IPS DF 6.9 (cell line): ENCODE data around the gene PTPRS.
"Not testable (repeated sequence)": the region's sequence is repeated elsewhere in the genome, so short reads cannot be mapped to it uniquely, and the experiment has no call there.

Experiments used
- DNase-seq: peaks from one replicate; pipeline ENCODE4 v3.0.0-alpha.2; 2013; ENCODE audit warnings: low read depth, low spot score
- H3K27ac ChIP-seq: one replicate; pipeline ENCODE4 v1.5.1; 2013; ENCODE audit warnings: low read length, control low read depth
- H3K27me3 ChIP-seq: 2 replicates; pipeline ENCODE4 v1.6.1; 2013; ENCODE audit warnings: mild to moderate bottlenecking, low read length; ENCODE audit not compliant: control insufficient read depth, insufficient read depth
- H3K36me3 ChIP-seq: 2 replicates; pipeline ENCODE4 v1.6.1; 2013; ENCODE audit warnings: low read length; ENCODE audit not compliant: control insufficient read depth, insufficient read depth
- H3K4me1 ChIP-seq: 2 replicates; pipeline ENCODE4 v1.6.1; 2013; ENCODE audit warnings: low read length; ENCODE audit not compliant: control insufficient read depth, insufficient read depth
- H3K4me3 ChIP-seq: 2 replicates; pipeline ENCODE4 v1.5.1; 2013; ENCODE audit warnings: mild to moderate bottlenecking, low read length
- H3K9me3 ChIP-seq: 2 replicates; pipeline ENCODE4 v1.6.1; 2013; ENCODE audit warnings: low read length, inconsistent platforms; ENCODE audit not compliant: control insufficient read depth, insufficient read depth
- WGBS: extraction: QIAGEN DNeasy Blood & Tissue Kit; methylation state at CpG from one replicate; pipeline ENCODE4 v1.1.7; 2013; ENCODE audit warnings: mixed read lengths, missing lambda C conversion rate; ENCODE audit not compliant: insufficient read length, insufficient coverage; 5-methylcytosine and 5-hydroxymethylcytosine counted together

The PTPRS gene

GRCh38 chr19:5340637-5341447, at the start of gene PTPRS:
TSS of gene PTPRS (minus strand) at chr19:5340812. CDS start at chr19:5286140, 54,672 bp downstream.
- H3K27me3 ChIP-seq, result peaks cover 6% of the 10 kb centered on the region; the same call in 1 of the 2 replicates
- H3K4me1 ChIP-seq, result peaks cover 6% of the 10 kb centered on the region
- no CpG with 5 or more reads among the region's 81 CpGs for WGBS
- peak within 1 kb of the TSS; percentile 90; the same call in 1 of the 2 replicates for H3K4me3 ChIP-seq
- H3K9me3 ChIP-seq, result no peaks in the 10 kb centered on the region
- H3K27ac ChIP-seq, result no peak within 1 kb of the TSS
- H3K36me3 ChIP-seq, result no peaks in the 10 kb centered on the region
- no peak for DNase-seq

GRCh38 chr19:5389353-5389752, 48.7 kb upstream of the PTPRS start:
- no CpG with 5 or more reads among the region's 6 CpGs for WGBS

GRCh38 chr19:5387472-5387871, 46.9 kb upstream of the PTPRS start:
- no peak for DNase-seq
- no peaks in the 10 kb centered on the region for H3K27me3 ChIP-seq
- WGBS, result no CpG with 5 or more reads among the region's 1 CpG
- no peak overlapping the region for H3K4me3 ChIP-seq
- H3K27ac ChIP-seq, result no peak overlapping the region
- no peaks in the 10 kb centered on the region for H3K36me3 ChIP-seq
- H3K4me1 ChIP-seq, result no peaks in the 10 kb centered on the region
- no peaks in the 10 kb centered on the region for H3K9me3 ChIP-seq

More at GRCh38 chr19:5389353-5389752, 48.7 kb upstream of the PTPRS start:
- Histone ChIP-seq H3K36me3 (no peaks in the 10 kb centered on the region), H3K4me3 (no peak overlapping the region), H3K9me3 (no peaks in the 10 kb centered on the region), H3K4me1 (no peaks in the 10 kb centered on the region), H3K27me3 (no peaks in the 10 kb centered on the region), H3K27ac (no peak overlapping the region)
- DNase-seq, result no peak

GRCh38 chr19:5386841-5387240, 46.2 kb upstream of the PTPRS start:
- Histone ChIP-seq H3K9me3 (no peaks in the 10 kb centered on the region; the same call in 1 of the 2 replicates), H3K4me1 (no peaks in the 10 kb centered on the region), H3K27me3 (no peaks in the 10 kb centered on the region), H3K4me3 (no peak overlapping the region), H3K36me3 (no peaks in the 10 kb centered on the region), H3K27ac (no peak overlapping the region)
- DNase-seq, result no peak
- WGBS, result no CpG with 5 or more reads among the region's 16 CpGs

GRCh38 chr19:5381197-5381596, 40.6 kb upstream of the PTPRS start:
- not testable (repeated sequence) for H3K4me1 ChIP-seq, H3K4me3 ChIP-seq, H3K27me3 ChIP-seq, H3K27ac ChIP-seq, H3K36me3 ChIP-seq, H3K9me3 ChIP-seq, DNase-seq
- no CpG with 5 or more reads among the region's 6 CpGs for WGBS

- DNase-seq, result no peak
Measured at GRCh38 chr19:5380215-5380919, 39.8 kb upstream of the PTPRS start.

GRCh38 chr19:5376928-5377327, 36.3 kb upstream of the PTPRS start:
- Histone ChIP-seq H3K36me3 (no peaks in the 10 kb centered on the region), H3K4me3 (no peak overlapping the region), H3K4me1 (no peaks in the 10 kb centered on the region), H3K27ac (no peak overlapping the region), H3K27me3 (no peaks in the 10 kb centered on the region), H3K9me3 (peaks cover 2% of the 10 kb centered on the region; the same call in 1 of the 2 replicates)
- no CpG with 5 or more reads among the region's 4 CpGs for WGBS
- no peak for DNase-seq

More at GRCh38 chr19:5380215-5380919, 39.8 kb upstream of the PTPRS start:
- WGBS, result no CpG with 5 or more reads among the region's 9 CpGs
- Histone ChIP-seq H3K36me3 (no peaks in the 10 kb centered on the region), H3K4me3 (no peak overlapping the region), H3K4me1 (no peaks in the 10 kb centered on the region), H3K9me3 (peaks cover 2% of the 10 kb centered on the region), H3K27me3 (no peaks in the 10 kb centered on the region), H3K27ac (no peak overlapping the region)

- no peaks in the 10 kb centered on the region for H3K4me1 ChIP-seq
- H3K27ac ChIP-seq, result no peak overlapping the region
- WGBS, result no CpG with 5 or more reads among the region's 4 CpGs
- H3K27me3 ChIP-seq, result no peaks in the 10 kb centered on the region
- no peaks in the 10 kb centered on the region for H3K36me3 ChIP-seq
- no peak for DNase-seq
- H3K4me3 ChIP-seq, result no peak overlapping the region
- no peaks in the 10 kb centered on the region for H3K9me3 ChIP-seq
Measured at GRCh38 chr19:5372572-5373200, 32.1 kb upstream of the PTPRS start.

GRCh38 chr19:5369962-5370367, 29.4 kb upstream of the PTPRS start:
- no peak overlapping the region for H3K4me3 ChIP-seq
- H3K4me1 ChIP-seq, result no peaks in the 10 kb centered on the region
- H3K27ac ChIP-seq, result no peak overlapping the region
- DNase-seq, result no peak
- no peaks in the 10 kb centered on the region for H3K36me3 ChIP-seq
- H3K9me3 ChIP-seq, result no peaks in the 10 kb centered on the region
- WGBS, result no CpG with 5 or more reads among the region's 8 CpGs
- no peaks in the 10 kb centered on the region for H3K27me3 ChIP-seq

GRCh38 chr19:5369304-5369703, 28.7 kb upstream of the PTPRS start:
- Histone ChIP-seq H3K27ac (no peak overlapping the region), H3K9me3 (no peaks in the 10 kb centered on the region)
- 100% methylated on average over 5 of the region's 5 CpGs for WGBS

More at GRCh38 chr19:5369304-5369703, 28.7 kb upstream of the PTPRS start:
- H3K4me1 ChIP-seq, result peaks cover 2% of the 10 kb centered on the region; the same call in 1 of the 2 replicates
- H3K36me3 ChIP-seq, result no peaks in the 10 kb centered on the region
- H3K27me3 ChIP-seq, result no peaks in the 10 kb centered on the region
- no peak overlapping the region for H3K4me3 ChIP-seq
- DNase-seq, result no peak
